ENCODE results near the gene ADH4. TPM values are rescaled to one million over a fixed set of nuclear protein-coding genes. Genes with fewer than 3 reads are reported as not detected.

ADH4 gene
- total RNA-seq, 1 experiment from 2014 or later = 0.11 TPM

DNA sequence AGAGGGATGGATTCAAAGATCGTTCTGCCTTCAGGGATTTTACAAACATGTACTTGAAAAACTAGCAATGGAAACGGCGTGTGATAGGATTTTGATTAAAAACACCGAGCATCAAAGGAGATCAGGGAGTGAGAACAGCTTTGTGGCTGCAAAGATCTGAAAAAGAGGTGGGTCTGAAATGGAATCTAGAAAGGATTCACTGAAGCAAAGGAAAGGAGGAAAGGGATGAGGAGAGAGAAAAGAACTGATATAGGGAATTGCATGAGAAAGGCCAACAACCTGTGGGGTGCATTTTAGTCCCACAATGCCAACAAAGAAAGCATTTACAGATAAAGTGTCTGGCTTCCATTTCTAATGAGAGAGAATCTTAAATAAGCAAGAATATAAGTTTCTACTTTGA, 23.1 kb downstream of the ADH4 start:
- CTCF ChIA-PET = no interaction called here

DNA sequence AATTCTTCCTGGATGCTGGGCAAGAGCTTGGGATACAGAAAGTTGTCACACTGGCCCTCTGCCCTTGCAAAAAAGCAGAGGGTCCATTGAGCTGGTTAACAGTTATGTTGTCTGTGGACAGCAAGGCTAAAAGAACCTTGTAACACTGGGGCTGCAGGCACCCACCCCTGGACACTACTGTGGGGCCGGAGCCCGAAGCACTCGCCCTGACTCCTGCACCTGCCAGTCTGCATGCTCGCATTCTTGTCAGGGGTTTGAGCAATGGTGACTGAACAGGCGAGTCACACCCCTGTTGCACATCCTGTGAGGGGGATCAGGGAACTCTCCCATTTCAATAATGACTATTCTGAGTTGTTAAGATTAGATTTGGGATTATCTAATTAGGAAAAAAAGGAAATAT, 23.6 kb downstream of the ADH4 start:
- H3K36me3 Mint-ChIP-seq = peaks cover 16% of the 10 kb centered on the region
- DNase-seq (ENCODE audit: low spot score) (no peak), ATAC-seq (0 out of 2 replicates have a peak, but pooled peaks have one; percentile 24)
- TF ChIP-seq, protein P1, sequence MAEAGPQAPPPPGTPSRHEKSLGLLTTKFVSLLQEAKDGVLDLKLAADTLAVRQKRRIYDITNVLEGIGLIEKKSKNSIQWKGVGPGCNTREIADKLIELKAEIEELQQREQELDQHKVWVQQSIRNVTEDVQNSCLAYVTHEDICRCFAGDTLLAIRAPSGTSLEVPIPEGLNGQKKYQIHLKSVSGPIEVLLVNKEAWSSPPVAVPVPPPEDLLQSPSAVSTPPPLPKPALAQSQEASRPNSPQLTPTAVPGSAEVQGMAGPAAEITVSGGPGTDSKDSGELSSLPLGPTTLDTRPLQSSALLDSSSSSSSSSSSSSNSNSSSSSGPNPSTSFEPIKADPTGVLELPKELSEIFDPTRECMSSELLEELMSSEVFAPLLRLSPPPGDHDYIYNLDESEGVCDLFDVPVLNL (CRISPR knock-in tag; IDR thresholded peaks at IDR 0.05; ENCODE audit: borderline replicate concordance, low read depth) = no peak
- TF ChIP-seq KAT7 (CRISPR knock-in tag; IDR thresholded peaks at IDR 0.05; ENCODE audit: borderline replicate concordance) (no peak), ATF1 (CRISPR knock-in tag; IDR thresholded peaks at IDR 0.05) (no peak)
- TF ChIP-seq, protein P2, sequence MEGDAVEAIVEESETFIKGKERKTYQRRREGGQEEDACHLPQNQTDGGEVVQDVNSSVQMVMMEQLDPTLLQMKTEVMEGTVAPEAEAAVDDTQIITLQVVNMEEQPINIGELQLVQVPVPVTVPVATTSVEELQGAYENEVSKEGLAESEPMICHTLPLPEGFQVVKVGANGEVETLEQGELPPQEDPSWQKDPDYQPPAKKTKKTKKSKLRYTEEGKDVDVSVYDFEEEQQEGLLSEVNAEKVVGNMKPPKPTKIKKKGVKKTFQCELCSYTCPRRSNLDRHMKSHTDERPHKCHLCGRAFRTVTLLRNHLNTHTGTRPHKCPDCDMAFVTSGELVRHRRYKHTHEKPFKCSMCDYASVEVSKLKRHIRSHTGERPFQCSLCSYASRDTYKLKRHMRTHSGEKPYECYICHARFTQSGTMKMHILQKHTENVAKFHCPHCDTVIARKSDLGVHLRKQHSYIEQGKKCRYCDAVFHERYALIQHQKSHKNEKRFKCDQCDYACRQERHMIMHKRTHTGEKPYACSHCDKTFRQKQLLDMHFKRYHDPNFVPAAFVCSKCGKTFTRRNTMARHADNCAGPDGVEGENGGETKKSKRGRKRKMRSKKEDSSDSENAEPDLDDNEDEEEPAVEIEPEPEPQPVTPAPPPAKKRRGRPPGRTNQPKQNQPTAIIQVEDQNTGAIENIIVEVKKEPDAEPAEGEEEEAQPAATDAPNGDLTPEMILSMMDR (IDR thresholded peaks at IDR 0.05) = no peak
- TF ChIP-seq, protein P3, sequence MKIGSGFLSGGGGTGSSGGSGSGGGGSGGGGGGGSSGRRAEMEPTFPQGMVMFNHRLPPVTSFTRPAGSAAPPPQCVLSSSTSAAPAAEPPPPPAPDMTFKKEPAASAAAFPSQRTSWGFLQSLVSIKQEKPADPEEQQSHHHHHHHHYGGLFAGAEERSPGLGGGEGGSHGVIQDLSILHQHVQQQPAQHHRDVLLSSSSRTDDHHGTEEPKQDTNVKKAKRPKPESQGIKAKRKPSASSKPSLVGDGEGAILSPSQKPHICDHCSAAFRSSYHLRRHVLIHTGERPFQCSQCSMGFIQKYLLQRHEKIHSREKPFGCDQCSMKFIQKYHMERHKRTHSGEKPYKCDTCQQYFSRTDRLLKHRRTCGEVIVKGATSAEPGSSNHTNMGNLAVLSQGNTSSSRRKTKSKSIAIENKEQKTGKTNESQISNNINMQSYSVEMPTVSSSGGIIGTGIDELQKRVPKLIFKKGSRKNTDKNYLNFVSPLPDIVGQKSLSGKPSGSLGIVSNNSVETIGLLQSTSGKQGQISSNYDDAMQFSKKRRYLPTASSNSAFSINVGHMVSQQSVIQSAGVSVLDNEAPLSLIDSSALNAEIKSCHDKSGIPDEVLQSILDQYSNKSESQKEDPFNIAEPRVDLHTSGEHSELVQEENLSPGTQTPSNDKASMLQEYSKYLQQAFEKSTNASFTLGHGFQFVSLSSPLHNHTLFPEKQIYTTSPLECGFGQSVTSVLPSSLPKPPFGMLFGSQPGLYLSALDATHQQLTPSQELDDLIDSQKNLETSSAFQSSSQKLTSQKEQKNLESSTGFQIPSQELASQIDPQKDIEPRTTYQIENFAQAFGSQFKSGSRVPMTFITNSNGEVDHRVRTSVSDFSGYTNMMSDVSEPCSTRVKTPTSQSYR (CRISPR knock-in tag; IDR thresholded peaks at IDR 0.05) = no peak
- H3K9me3 Mint-ChIP-seq = peaks cover 26% of the 10 kb centered on the region
- H3K27ac Mint-ChIP-seq = no peak overlapping the region; the same call in 1 of the 2 replicates
- CTCF ChIA-PET = no interaction called here
- no peaks in the 10 kb centered on the region for H3K27me3 Mint-ChIP-seq (ENCODE audit: low read depth)
- POLR2A ChIA-PET = no interaction called here
- H3K4me1 Mint-ChIP-seq = peaks cover 13% of the 10 kb centered on the region
- H3K4me3 Mint-ChIP-seq = no peak overlapping the region

More for the DNA sequence above, 23.1 kb downstream of the ADH4 start:
- Mint-ChIP-seq H3K27me3 (ENCODE audit: low read depth) (no peaks in the 10 kb centered on the region), H3K4me3 (no peak overlapping the region), H3K27ac (peak overlapping the region; percentile 64), H3K9me3 (peaks cover 30% of the 10 kb centered on the region), H3K4me1 (peaks cover 13% of the 10 kb centered on the region), H3K36me3 (peaks cover 16% of the 10 kb centered on the region)
- ATAC-seq (peak; percentile 64), DNase-seq (ENCODE audit: low spot score) (no peak)
- POLR2A ChIA-PET = no interaction called here
- no peak for TF ChIP-seq NR2C2 (CRISPR knock-in tag; IDR thresholded peaks at IDR 0.05)
- TF ChIP-seq, protein P4, sequence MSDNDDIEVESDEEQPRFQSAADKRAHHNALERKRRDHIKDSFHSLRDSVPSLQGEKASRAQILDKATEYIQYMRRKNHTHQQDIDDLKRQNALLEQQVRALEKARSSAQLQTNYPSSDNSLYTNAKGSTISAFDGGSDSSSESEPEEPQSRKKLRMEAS (CRISPR knock-in tag; IDR thresholded peaks at IDR 0.05) = no peak
- TF ChIP-seq, protein P5, sequence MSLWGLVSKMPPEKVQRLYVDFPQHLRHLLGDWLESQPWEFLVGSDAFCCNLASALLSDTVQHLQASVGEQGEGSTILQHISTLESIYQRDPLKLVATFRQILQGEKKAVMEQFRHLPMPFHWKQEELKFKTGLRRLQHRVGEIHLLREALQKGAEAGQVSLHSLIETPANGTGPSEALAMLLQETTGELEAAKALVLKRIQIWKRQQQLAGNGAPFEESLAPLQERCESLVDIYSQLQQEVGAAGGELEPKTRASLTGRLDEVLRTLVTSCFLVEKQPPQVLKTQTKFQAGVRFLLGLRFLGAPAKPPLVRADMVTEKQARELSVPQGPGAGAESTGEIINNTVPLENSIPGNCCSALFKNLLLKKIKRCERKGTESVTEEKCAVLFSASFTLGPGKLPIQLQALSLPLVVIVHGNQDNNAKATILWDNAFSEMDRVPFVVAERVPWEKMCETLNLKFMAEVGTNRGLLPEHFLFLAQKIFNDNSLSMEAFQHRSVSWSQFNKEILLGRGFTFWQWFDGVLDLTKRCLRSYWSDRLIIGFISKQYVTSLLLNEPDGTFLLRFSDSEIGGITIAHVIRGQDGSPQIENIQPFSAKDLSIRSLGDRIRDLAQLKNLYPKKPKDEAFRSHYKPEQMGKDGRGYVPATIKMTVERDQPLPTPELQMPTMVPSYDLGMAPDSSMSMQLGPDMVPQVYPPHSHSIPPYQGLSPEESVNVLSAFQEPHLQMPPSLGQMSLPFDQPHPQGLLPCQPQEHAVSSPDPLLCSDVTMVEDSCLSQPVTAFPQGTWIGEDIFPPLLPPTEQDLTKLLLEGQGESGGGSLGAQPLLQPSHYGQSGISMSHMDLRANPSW (CRISPR knock-in tag; conservative IDR thresholded peaks at IDR 0.05; ENCODE audit: low read depth) = no peak
- no peak for TF ChIP-seq TEAD1 (CRISPR knock-in tag; IDR thresholded peaks at IDR 0.05)
- TF ChIP-seq, protein P3 (CRISPR knock-in tag; IDR thresholded peaks at IDR 0.05) = no peak
- no peak for TF ChIP-seq ZSCAN18 (CRISPR knock-in tag; IDR thresholded peaks at IDR 0.05)
